ENCODE results near the gene SCUBE2. TPM values are rescaled to one million over a fixed set of nuclear protein-coding genes. Genes with fewer than 3 reads are reported as not detected.

SCUBE2 gene
- total RNA-seq: 10 to 100 TPM in 1 of 8 experiments, 1 to 10 TPM in 6, under 1 TPM in 1; 0.94 to 25.4 (median 3.4) TPM

DNA sequence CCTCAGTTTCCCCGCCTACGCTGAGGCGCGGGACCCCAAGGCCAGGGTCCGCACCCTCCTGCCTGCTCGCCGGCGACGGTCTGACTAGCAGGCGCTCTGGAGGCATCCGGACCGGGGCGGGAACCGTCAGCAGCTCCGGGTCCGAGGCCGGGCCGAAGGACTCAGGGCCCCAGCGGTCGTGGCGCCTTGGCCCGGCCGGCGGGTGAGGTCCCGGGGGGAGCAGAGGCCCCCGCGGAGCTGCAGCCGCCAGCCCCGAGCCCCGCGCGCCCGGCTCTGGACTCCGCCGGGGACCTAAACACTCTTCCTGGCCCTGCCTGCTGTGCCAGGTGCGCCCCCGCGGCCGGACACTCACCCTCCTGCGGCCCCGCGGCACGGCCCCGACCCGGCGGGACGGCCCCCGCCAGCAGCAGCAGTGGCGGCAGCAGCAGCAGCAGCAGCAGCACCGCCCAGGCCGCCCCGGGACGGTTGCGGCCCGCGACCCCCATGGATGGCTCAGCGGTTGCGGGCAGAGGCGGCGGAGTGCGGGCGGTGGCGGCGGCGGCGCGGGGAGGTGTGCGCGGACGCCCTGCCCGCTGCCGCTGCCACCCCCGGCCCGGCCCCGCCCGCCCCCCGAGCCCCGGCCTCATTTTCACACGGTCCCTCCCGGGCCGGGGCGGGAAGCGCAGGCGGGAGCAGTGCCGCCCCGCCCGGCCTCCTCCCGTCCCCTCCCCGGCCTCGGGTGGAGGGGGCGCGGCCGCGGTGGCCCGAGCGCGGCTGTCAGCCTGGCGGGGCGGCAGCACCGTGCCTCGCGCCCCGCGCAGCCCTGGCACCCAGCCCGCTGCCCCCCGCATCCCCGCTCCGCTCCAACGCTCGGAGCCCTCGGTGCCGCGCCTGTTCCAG is at the start of gene SCUBE2:
TSS of gene SCUBE2 (minus strand) at position 556 of the 879 bp plus-strand sequence. CDS start at position 485, 71 bp downstream.
- peak within 1 kb of the TSS; percentile 31 to 40 (median 33) for H3K4me3 ChIP-seq
- H3K27ac ChIP-seq: no peak within 1 kb of the TSS
- 8% methylated on average over 5 of the region's 113 CpGs; no CpG with 5 or more reads in 9 of the 10 experiments for WGBS, 10 experiments
- in situ Hi-C loops (cut with MboI; ENCODE audit: low pct_unique_long_range_greater_than_20kb in 2 of 9, low sequenced_read_pairs in 9 of 9, unreplicated experiment in 9 of 9): no loop called here
- peaks cover 17 to 19% of the 10 kb centered on the region in 2 donors for H3K4me1 ChIP-seq (replicated peaks in 1 of 2)
- peak; percentile 56 to 73 (median 64) for ATAC-seq (replicated peaks in 6 of 8)

DNA sequence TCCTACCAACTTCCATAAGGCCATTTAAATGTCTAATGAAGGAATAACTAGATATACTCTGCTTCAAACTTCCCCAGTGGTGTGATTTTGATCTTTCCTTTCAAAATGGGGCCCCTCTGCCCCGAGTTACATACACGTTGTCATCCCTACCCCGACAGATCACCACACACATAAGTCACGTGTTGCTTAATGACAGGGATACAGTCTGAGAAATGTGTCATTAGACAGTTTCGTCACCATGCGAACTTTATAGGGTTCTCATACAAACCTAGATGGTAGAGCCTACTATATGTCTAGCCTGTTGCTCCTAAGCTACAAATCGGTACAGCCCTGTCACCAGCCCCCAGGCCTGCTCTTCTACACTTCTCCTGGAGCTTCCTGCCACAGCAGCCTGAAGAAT is 49.8 kb upstream of the SCUBE2 start:
- no peak overlapping the region for H3K4me3 ChIP-seq
- in situ Hi-C loops (cut with MboI; ENCODE audit: low pct_unique_long_range_greater_than_20kb in 2 of 9, low sequenced_read_pairs in 9 of 9, unreplicated experiment in 9 of 9): loop anchor here in 2 of 9 experiments (25.0 kb wide), 1 partner anchor 129 kb away; the partner anchor contains the start of gene NRIP3 (in 2 of the 2)
- H3K4me1 ChIP-seq (replicated peaks in 1 of 2): no peaks in the 10 kb centered on the region
- WGBS, 10 experiments: 85 to 100% (median 100%) methylated on average over 1 to 7 of the region's 7 CpGs; no CpG with 5 or more reads in 1 of the 10 experiments
- no peak for ATAC-seq (replicated peaks in 6 of 8)
- no peak overlapping the region for H3K27ac ChIP-seq

DNA sequence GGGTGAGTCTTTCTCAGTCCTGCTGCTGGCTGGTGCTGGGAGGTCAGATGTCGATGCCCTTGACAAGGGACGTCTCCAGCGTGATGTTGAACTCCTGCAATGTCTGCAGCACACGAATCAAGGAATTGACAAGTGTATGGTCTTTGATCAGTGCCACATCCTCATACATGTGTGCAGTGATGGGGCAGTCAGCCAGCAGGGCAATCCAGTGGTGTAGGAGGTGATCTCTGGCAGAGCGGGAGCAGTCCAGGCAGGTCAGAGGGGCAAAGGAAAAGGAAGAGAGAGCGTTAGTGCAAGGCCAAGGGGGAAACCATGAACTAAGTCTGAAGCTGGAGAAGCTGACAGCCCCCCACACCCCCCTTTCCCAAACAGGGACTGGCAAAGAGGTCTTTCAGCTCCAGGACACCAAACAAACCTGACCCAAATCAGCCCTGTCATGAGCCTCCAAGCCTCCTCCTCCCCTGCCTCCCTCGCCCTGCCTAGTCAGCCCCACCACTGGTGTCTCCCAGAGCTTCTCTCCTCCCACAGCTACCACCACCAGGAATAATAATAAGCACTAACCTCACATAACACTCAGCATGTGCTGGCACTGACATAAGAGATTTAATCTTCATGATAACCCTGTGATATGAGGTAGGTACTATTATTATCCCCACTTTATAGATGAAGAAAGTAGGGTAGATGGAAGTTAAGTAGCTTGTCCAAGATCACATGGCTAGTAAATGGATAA is 48.4 kb upstream of the SCUBE2 start:
- WGBS, 10 experiments: 62 to 100% (median 90%) methylated on average over 1 to 5 of the region's 7 CpGs; no CpG with 5 or more reads in 4 of the 10 experiments
- Histone ChIP-seq H3K4me3 (no peak overlapping the region), H3K27ac (no peak overlapping the region), H3K4me1 (replicated peaks in 1 of 2) (no peaks in the 10 kb centered on the region)
- no peak for ATAC-seq (replicated peaks in 6 of 8)
- in situ Hi-C loops (cut with MboI; ENCODE audit: low pct_unique_long_range_greater_than_20kb in 2 of 9, low sequenced_read_pairs in 9 of 9, unreplicated experiment in 9 of 9): loop anchor here in 2 of 9 experiments (25.0 kb wide), 1 partner anchor 127 kb away; the partner anchor contains the start of gene NRIP3 (in 2 of the 2)

- Histone ChIP-seq H3K27ac (no peak overlapping the region), H3K4me3 (no peak overlapping the region), H3K4me1 (replicated peaks in 1 of 2) (no peaks in the 10 kb centered on the region)
- whole genome bisulfite sequencing, 10 experiments: 22 to 91% (median 76%) methylated on average over 5 to 15 of the region's 18 CpGs
- in situ Hi-C loops (cut with MboI; ENCODE audit: low pct_unique_long_range_greater_than_20kb in 2 of 9, low sequenced_read_pairs in 9 of 9, unreplicated experiment in 9 of 9): loop anchor here in 2 of 9 experiments (25.0 kb wide), 1 partner anchor 127 kb away; the partner anchor contains the start of gene NRIP3 (in 2 of the 2)
- ATAC-seq (replicated peaks in 6 of 8): peak in 1 of 8 experiments; percentile 36
These were observed 47.5 kb upstream of the SCUBE2 start for GRCh38 chr11:9138612-9139579.

GRCh38 chr11:9138133-9138453 is 46.7 kb upstream of the SCUBE2 start:
- in situ Hi-C loops (cut with MboI; ENCODE audit: low pct_unique_long_range_greater_than_20kb in 2 of 9, low sequenced_read_pairs in 9 of 9, unreplicated experiment in 9 of 9): loop anchor here in 2 of 9 experiments (25.0 kb wide), 1 partner anchor 126 kb away; the partner anchor contains the start of gene NRIP3 (in 2 of the 2)
- H3K27ac ChIP-seq: no peak overlapping the region
- WGBS, 10 experiments: 17 to 83% methylated on average over 1 of the region's 3 CpGs; no CpG with 5 or more reads in 8 of the 10 experiments

GRCh38 chr11:9137293-9138132 is 46.1 kb upstream of the SCUBE2 start:
- in situ Hi-C loops (cut with MboI; ENCODE audit: low pct_unique_long_range_greater_than_20kb in 2 of 9, low sequenced_read_pairs in 9 of 9, unreplicated experiment in 9 of 9): loop anchor here in 2 of 9 experiments (25.0 kb wide), 1 partner anchor 125 kb away; the partner anchor contains the start of gene NRIP3 (in 2 of the 2)
- Histone ChIP-seq H3K4me1 (replicated peaks in 1 of 2) (no peaks in the 10 kb centered on the region), H3K4me3 (no peak overlapping the region), H3K27ac (no peak overlapping the region)
- ATAC-seq (replicated peaks in 6 of 8): peak; percentile 93 to 99 (median 97)
- 0 to 73% (median 43%) methylated on average over 1 to 6 of the region's 10 CpGs; no CpG with 5 or more reads in 3 of the 10 experiments for WGBS, 10 experiments

More at GRCh38 chr11:9138133-9138453, 46.7 kb upstream of the SCUBE2 start:
- peak in 6 of 8 experiments; percentile 12 to 48 (median 29) for ATAC-seq (replicated peaks in 6 of 8)
- H3K4me1 ChIP-seq (replicated peaks in 1 of 2): no peaks in the 10 kb centered on the region
- no peak overlapping the region for H3K4me3 ChIP-seq

DNA sequence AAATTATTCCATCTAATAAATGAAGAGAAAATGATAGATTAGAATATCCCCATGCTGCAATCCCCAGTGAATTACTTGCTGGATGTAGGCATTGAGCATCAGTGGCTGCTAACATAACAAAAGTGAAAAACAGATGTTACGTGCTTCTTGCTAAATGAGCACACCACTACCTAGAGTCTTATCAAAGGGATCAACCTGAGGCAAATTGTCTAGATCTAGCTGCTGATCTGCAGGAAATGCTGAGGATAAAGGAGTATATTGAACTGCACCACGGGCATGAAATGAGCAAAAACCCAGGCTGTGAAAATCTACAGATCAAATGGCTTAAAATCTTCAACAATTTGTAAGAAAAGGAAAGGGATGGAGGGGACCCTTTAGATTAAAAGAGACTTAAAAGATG is 45.3 kb upstream of the SCUBE2 start:
- WGBS, 10 experiments: 80 to 100% (median 100%) methylated on average over 1 to 2 of the region's 2 CpGs; no CpG with 5 or more reads in 1 of the 10 experiments
- Histone ChIP-seq H3K4me1 (replicated peaks in 1 of 2) (no peaks in the 10 kb centered on the region), H3K27ac (no peak overlapping the region), H3K4me3 (no peak overlapping the region)
- in situ Hi-C loops (cut with MboI; ENCODE audit: low pct_unique_long_range_greater_than_20kb in 2 of 9, low sequenced_read_pairs in 9 of 9, unreplicated experiment in 9 of 9): loop anchor here in 2 of 9 experiments (25.0 kb wide), 1 partner anchor 124 kb away; the partner anchor contains the start of gene NRIP3 (in 2 of the 2)
- ATAC-seq (replicated peaks in 6 of 8): no peak

DNA sequence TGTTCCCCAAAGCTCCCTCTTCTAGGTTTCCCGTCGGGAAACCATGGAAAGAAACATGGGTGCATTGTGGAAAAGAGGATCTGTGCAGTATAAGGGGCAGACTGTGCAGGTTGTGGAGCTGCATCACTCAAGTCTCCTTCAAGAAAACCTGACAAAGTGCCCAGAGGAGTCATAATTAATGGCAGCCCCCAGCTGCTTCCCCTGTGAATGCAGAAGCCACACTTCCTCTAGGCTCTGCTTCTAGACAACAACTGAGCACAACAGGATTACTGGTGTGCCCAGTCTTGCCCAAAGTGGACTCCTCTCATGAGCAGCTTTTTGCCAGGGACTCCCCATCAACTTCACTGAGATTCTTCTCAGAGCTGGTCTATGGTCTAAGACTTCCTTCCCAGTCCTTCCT is 42.6 kb upstream of the SCUBE2 start:
- 93 to 100% (median 100%) methylated on average over 2 of the region's 2 CpGs; no CpG with 5 or more reads in 7 of the 10 experiments for WGBS, 10 experiments

GRCh38 chr11:9132203-9132878 is 40.9 kb upstream of the SCUBE2 start:
- ATAC-seq (replicated peaks in 6 of 8): no peak
- in situ Hi-C loops (cut with MboI; ENCODE audit: low pct_unique_long_range_greater_than_20kb in 2 of 9, low sequenced_read_pairs in 9 of 9, unreplicated experiment in 9 of 9): loop anchor here in 2 of 9 experiments (25.0 kb wide), 1 partner anchor 120 kb away; the partner anchor contains the start of gene NRIP3 (in 2 of the 2)
- Histone ChIP-seq H3K4me3 (no peak overlapping the region), H3K27ac (no peak overlapping the region), H3K4me1 (replicated peaks in 1 of 2) (no peaks in the 10 kb centered on the region)
- WGBS, 10 experiments: 89 to 100% (median 99%) methylated on average over 1 to 5 of the region's 5 CpGs; no CpG with 5 or more reads in 2 of the 10 experiments

More for the DNA sequence above, 42.6 kb upstream of the SCUBE2 start:
- Histone ChIP-seq H3K4me3 (no peak overlapping the region), H3K27ac (no peak overlapping the region), H3K4me1 (replicated peaks in 1 of 2) (no peaks in the 10 kb centered on the region)
- ATAC-seq (replicated peaks in 6 of 8): no peak
- in situ Hi-C loops (cut with MboI; ENCODE audit: low pct_unique_long_range_greater_than_20kb in 2 of 9, low sequenced_read_pairs in 9 of 9, unreplicated experiment in 9 of 9): loop anchor here in 2 of 9 experiments (25.0 kb wide), 1 partner anchor 122 kb away; the partner anchor contains the start of gene NRIP3 (in 2 of the 2)

DNA sequence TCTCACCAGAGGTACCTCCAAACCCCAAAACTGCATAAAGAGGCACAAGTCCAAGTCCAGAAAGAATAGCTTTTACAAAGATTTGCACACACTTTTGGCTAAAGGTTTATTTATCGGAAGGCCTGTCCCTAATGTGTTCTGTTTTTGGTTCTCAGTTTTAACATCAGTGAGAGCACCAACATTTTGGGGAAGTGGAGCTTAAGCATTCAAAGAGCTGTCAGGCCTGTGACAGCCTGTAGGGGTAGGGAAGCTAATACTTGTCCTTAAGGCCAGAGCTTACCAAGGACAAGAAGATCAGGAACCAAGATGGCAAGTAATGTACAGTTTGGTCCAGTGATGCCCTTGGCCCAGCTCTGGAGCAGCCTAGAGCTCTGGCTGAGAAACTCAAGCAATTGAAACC is 38.9 kb upstream of the SCUBE2 start:
- no peak overlapping the region for H3K27ac ChIP-seq
- 88 to 100% (median 100%) methylated on average over 1 of the region's 1 CpG; no CpG with 5 or more reads in 5 of the 10 experiments for WGBS, 10 experiments
- ATAC-seq (replicated peaks in 6 of 8): no peak
- no peak overlapping the region for H3K4me3 ChIP-seq
- no peaks in the 10 kb centered on the region for H3K4me1 ChIP-seq (replicated peaks in 1 of 2)
- in situ Hi-C loops (cut with MboI; ENCODE audit: low pct_unique_long_range_greater_than_20kb in 2 of 9, low sequenced_read_pairs in 9 of 9, unreplicated experiment in 9 of 9): loop anchor here in 2 of 9 experiments (25.0 kb wide), 1 partner anchor 118 kb away; the partner anchor contains the start of gene NRIP3 (in 2 of the 2)

Data from motor neuron (in vitro differentiated cells).